ENCODE results near the gene NCOR1. TPM values are rescaled to one million over a fixed set of nuclear protein-coding genes. Genes with fewer than 3 reads are reported as not detected.

Gene NCOR1
- total RNA-seq, 2 experiments from 2014 or later: 118 TPM

DNA sequence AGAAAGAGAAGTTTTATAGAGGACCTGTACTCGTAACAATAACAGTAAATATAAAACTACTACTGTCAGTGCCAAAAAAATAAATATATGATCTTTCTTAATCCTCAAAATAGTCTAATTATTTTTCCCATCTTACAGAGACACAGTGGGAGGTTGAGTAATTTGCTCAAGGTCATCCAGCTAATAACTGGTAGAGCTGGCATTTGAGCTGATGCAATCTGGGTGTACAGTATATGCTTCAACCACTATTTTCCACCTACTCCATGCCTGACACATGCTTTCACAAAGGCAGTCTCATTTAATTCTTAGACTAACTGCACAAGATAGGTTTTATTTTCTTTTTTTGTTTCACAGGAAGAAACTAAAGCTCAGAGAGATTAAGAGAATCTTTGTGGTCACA lies 35.3 kb upstream of the NCOR1 start:
- TF ChIP-seq, protein P1, sequence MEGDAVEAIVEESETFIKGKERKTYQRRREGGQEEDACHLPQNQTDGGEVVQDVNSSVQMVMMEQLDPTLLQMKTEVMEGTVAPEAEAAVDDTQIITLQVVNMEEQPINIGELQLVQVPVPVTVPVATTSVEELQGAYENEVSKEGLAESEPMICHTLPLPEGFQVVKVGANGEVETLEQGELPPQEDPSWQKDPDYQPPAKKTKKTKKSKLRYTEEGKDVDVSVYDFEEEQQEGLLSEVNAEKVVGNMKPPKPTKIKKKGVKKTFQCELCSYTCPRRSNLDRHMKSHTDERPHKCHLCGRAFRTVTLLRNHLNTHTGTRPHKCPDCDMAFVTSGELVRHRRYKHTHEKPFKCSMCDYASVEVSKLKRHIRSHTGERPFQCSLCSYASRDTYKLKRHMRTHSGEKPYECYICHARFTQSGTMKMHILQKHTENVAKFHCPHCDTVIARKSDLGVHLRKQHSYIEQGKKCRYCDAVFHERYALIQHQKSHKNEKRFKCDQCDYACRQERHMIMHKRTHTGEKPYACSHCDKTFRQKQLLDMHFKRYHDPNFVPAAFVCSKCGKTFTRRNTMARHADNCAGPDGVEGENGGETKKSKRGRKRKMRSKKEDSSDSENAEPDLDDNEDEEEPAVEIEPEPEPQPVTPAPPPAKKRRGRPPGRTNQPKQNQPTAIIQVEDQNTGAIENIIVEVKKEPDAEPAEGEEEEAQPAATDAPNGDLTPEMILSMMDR (IDR thresholded peaks at IDR 0.05): no peak

DNA sequence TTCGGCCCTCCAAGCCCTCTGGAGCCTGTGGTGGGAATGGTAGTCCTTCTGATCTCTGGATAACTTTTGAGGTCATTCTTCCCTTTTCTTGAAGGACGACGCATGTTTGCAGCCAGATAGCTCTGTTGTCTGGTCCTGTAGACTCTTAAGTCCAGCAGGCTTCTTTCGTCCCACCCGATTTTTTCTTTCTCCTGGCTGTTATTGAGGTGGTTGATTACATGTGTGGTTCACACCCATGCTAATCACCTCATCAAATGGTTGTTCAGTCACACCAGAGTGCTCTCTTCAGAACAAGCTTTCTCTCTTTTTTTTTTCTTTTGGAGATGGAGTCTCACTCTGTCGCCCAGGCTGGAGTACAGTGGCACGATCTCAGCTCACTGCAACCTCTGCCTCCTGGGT lies 32.3 kb upstream of the NCOR1 start:
- no peak overlapping the region for H3K27ac ChIP-seq (ENCODE audit: low read depth in 1 of 2, low read length in 2 of 2)
- H3K27me3 ChIP-seq (ENCODE audit: control insufficient read depth in 1 of 2, insufficient read depth in 2 of 2, low read length in 2 of 2): no peaks in the 10 kb centered on the region
- no peak for ATAC-seq (ENCODE audit: poor library complexity)
- no peak overlapping the region for H3K4me3 ChIP-seq (ENCODE audit: low read length)
- Mint-ChIP-seq H3K27me3 (no peaks in the 10 kb centered on the region), H3K9me3 (no peaks in the 10 kb centered on the region), H3K4me1 (ENCODE audit: low read depth) (peaks cover 10% of the 10 kb centered on the region), H3K36me3 (ENCODE audit: low read depth) (peaks cover 31% of the 10 kb centered on the region), H3K4me3 (no peak overlapping the region), H3K27ac (no peak overlapping the region)
- H3K4me1 ChIP-seq (ENCODE audit: insufficient read depth, low read length): no peaks in the 10 kb centered on the region
- CTCF ChIA-PET: no interaction called here
- TF ChIP-seq, protein P1 (IDR thresholded peaks at IDR 0.05): no peak
- H3K9me3 ChIP-seq (ENCODE audit: control insufficient read depth in 1 of 2, insufficient read depth in 1 of 2, low read length in 2 of 2): no peaks in the 10 kb centered on the region
- DNase-seq: no peak
- peaks cover 14% of the 10 kb centered on the region for H3K36me3 ChIP-seq (ENCODE audit: insufficient read depth, low read length)
- intact Hi-C loops (cut with DNase I, micrococcal nuclease): no loop called here
- POLR2A ChIA-PET: no interaction called here

More for the DNA sequence above, 35.3 kb upstream of the NCOR1 start:
- no peak for ATAC-seq (ENCODE audit: poor library complexity)
- Histone ChIP-seq H3K27ac (ENCODE audit: low read depth in 1 of 2, low read length in 2 of 2) (no peak overlapping the region), H3K4me3 (ENCODE audit: low read length) (no peak overlapping the region), H3K4me1 (ENCODE audit: insufficient read depth, low read length) (no peaks in the 10 kb centered on the region), H3K36me3 (ENCODE audit: insufficient read depth, low read length) (peaks cover 14% of the 10 kb centered on the region), H3K27me3 (ENCODE audit: control insufficient read depth in 1 of 2, insufficient read depth in 2 of 2, low read length in 2 of 2) (no peaks in the 10 kb centered on the region), H3K9me3 (ENCODE audit: control insufficient read depth in 1 of 2, insufficient read depth in 1 of 2, low read length in 2 of 2) (no peaks in the 10 kb centered on the region)
- Mint-ChIP-seq H3K36me3 (ENCODE audit: low read depth) (peaks cover 38% of the 10 kb centered on the region), H3K4me3 (no peak overlapping the region), H3K27me3 (no peaks in the 10 kb centered on the region), H3K27ac (no peak overlapping the region), H3K9me3 (no peaks in the 10 kb centered on the region), H3K4me1 (ENCODE audit: low read depth) (peaks cover 9% of the 10 kb centered on the region)
- intact Hi-C loops (cut with DNase I, micrococcal nuclease): no loop called here
- ChIA-PET CTCF (no interaction called here), POLR2A (no interaction called here)
- DNase-seq: no peak

DNA sequence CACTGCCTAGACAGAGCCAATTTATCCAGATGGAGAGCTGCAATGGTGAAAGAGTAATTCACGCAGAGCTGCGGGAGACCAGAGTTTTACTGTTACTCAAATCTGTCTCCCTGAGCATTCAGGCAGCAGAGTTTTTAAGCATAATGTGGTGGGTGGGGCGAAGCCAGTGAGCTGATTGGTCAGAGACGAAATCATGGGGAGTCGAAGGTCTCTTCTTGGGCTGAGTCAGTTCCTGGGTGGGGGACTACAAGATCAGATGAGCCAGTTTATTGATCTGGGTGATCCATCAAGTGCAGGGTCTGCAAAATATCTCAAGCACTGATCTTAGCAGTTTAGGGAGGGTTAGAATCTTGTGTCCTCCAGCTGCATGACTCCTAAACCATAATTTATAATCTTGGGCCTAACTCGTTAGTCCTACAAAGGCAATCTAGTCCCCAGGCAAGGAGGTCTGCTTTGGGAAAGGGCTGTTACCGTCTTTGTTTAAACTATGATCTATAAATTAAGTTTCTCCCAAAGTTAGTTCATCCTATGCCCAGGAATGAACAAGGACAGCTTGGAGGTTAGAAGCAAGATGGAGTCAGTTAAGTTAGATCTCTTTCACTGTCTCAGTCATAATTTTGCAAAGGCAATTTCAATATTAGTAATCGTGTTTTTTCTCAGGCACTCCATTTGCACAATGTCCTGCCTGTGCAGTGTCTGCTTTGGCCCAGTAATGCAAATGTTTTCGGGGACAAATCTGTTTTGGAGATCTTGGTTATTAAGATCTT lies 28.6 kb upstream of the NCOR1 start:
- H3K9me3 Mint-ChIP-seq: no peaks in the 10 kb centered on the region
- H3K4me3 Mint-ChIP-seq: no peak overlapping the region
- no peaks in the 10 kb centered on the region for H3K27me3 Mint-ChIP-seq
- no peak overlapping the region for H3K27ac ChIP-seq (ENCODE audit: low read depth in 1 of 2, low read length in 2 of 2)
- peaks cover 24% of the 10 kb centered on the region for H3K36me3 Mint-ChIP-seq (ENCODE audit: low read depth)
- peaks cover 10% of the 10 kb centered on the region for H3K4me1 Mint-ChIP-seq (ENCODE audit: low read depth)
- POLR2A ChIA-PET: no interaction called here
- CTCF ChIA-PET: no interaction called here
- H3K4me1 ChIP-seq (ENCODE audit: insufficient read depth, low read length): no peaks in the 10 kb centered on the region
- ATAC-seq (ENCODE audit: poor library complexity) (no peak), DNase-seq (no peak)
- peaks cover 4% of the 10 kb centered on the region for H3K36me3 ChIP-seq (ENCODE audit: insufficient read depth, low read length)
- TF ChIP-seq, protein P1 (IDR thresholded peaks at IDR 0.05): no peak
- no peak overlapping the region for H3K4me3 ChIP-seq (ENCODE audit: low read length)
- H3K9me3 ChIP-seq (ENCODE audit: control insufficient read depth in 1 of 2, insufficient read depth in 1 of 2, low read length in 2 of 2): no peaks in the 10 kb centered on the region
- H3K27me3 ChIP-seq (ENCODE audit: control insufficient read depth in 1 of 2, insufficient read depth in 2 of 2, low read length in 2 of 2): no peaks in the 10 kb centered on the region
- intact Hi-C loops (cut with DNase I, micrococcal nuclease): no loop called here
- H3K27ac Mint-ChIP-seq: no peak overlapping the region
